CD4-positive, alpha-beta T cell treated with Interleukin-15 for 1 hour (primary cell): ENCODE data around the gene CFAP100.

Experiments
- DNase-seq: peaks from one replicate; pipeline ENCODE4 v3.0.0-alpha.2; 2020

CFAP100 gene

GRCh38 chr3:126446791-126447190 lies 52.1 kb downstream of the CFAP100 start:
- no peak for DNase-seq

- DNase-seq, result no peak
Measured at GRCh38 chr3:126447456-126448106, 52.9 kb downstream of the CFAP100 start.

- DNase-seq, result no peak
Measured at GRCh38 chr3:126448136-126448892, 53.6 kb downstream of the CFAP100 start.

- no peak for DNase-seq
Measured at GRCh38 chr3:126448893-126449180, 54.1 kb downstream of the CFAP100 start.

- DNase-seq, result no peak
Measured at GRCh38 chr3:126449621-126450051, 54.9 kb downstream of the CFAP100 start.

GRCh38 chr3:126450219-126450618 lies 55.5 kb downstream of the CFAP100 start:
- DNase-seq, result no peak

GRCh38 chr3:126450744-126451143 lies 56.0 kb downstream of the CFAP100 start:
- DNase-seq, result no peak

GRCh38 chr3:126451511-126451910 lies 56.8 kb downstream of the CFAP100 start:
- DNase-seq, result no peak

- DNase-seq, result no peak
Measured at GRCh38 chr3:126452213-126452612, 57.5 kb downstream of the CFAP100 start.

GRCh38 chr3:126454025-126454424 lies 59.3 kb downstream of the CFAP100 start:
- no peak for DNase-seq

- DNase-seq, result no peak
Measured at GRCh38 chr3:126454437-126455198, 59.9 kb downstream of the CFAP100 start.

GRCh38 chr3:126456211-126456610 lies 61.5 kb downstream of the CFAP100 start:
- no peak for DNase-seq

GRCh38 chr3:126456766-126457388 lies 62.2 kb downstream of the CFAP100 start:
- no peak for DNase-seq

GRCh38 chr3:126459111-126459762 lies 64.5 kb downstream of the CFAP100 start:
- DNase-seq, result no peak

- no peak for DNase-seq
Measured at GRCh38 chr3:126459763-126460127, 65.0 kb downstream of the CFAP100 start.

- DNase-seq, result no peak
Measured at GRCh38 chr3:126460381-126460780, 65.7 kb downstream of the CFAP100 start.

GRCh38 chr3:126461450-126462070 lies 66.9 kb downstream of the CFAP100 start:
- no peak for DNase-seq

GRCh38 chr3:126463521-126463920 lies 68.8 kb downstream of the CFAP100 start:
- no peak for DNase-seq

GRCh38 chr3:126464093-126464492 lies 69.4 kb downstream of the CFAP100 start:
- no peak for DNase-seq

- no peak for DNase-seq
Measured at GRCh38 chr3:126464494-126464893, 69.8 kb downstream of the CFAP100 start.

GRCh38 chr3:126464997-126465396 lies 70.3 kb downstream of the CFAP100 start:
- DNase-seq, result no peak

- no peak for DNase-seq
Measured at GRCh38 chr3:126465928-126466544, 71.3 kb downstream of the CFAP100 start.
